Gastrocnemius medialis (tissue), 4 donors: ENCODE data around the gene ARID1B. TPM values are rescaled to one million over a fixed set of nuclear protein-coding genes. Genes with fewer than 3 reads are reported as not detected.

ENCODE experiments used
- ATAC-seq, 2 donors: fragments of 150-250 bp; one replicate each; pipeline ENCODE4 v1.9.1; 2016
- DNase-seq, 2 donors: peaks; one replicate each; pipeline ENCODE4 v3.0.0-alpha.2; 2019
- H3K27ac ChIP-seq, 4 donors: fragments of 200-600 bp; sonication (generic); 1 replicate in 1 of 4; 2 replicates in 3 of 4; pipeline ENCODE4 v1.5.1; 2016 to 2018; ENCODE audit warnings: mild to moderate bottlenecking in 2 of 4, moderate library complexity in 1 of 4
- H3K27me3 ChIP-seq, 3 donors: fragments of 200-600 bp; sonication (generic) in 2 of 3; 1 replicate in 1 of 3; 2 replicates in 2 of 3; pipeline versions ENCODE4 v1.5.1 to v1.6.0; 2016 to 2019; ENCODE audit warnings: mild to moderate bottlenecking in 1 of 3, moderate library complexity in 1 of 3
- H3K36me3 ChIP-seq, 2 donors: fragments of 200-600 bp; sonication (generic) in 1 of 2; one replicate each; pipeline ENCODE4 v1.5.1; 2017 to 2018
- H3K4me1 ChIP-seq, 2 donors: fragments of 200-600 bp; sonication (generic) in 1 of 2; one replicate each; pipeline ENCODE4 v1.5.1; 2016 to 2017; ENCODE audit warnings: mild to moderate bottlenecking in 2 of 2
- H3K4me3 ChIP-seq, 4 donors: fragments of 200-600 bp; sonication (generic) in 3 of 4; 1 replicate in 1 of 4; 2 replicates in 3 of 4; pipeline ENCODE4 v1.5.1; 2016 to 2019; ENCODE audit warnings: mild to moderate bottlenecking in 2 of 4
- H3K9me3 ChIP-seq, 3 donors: fragments of 200-600 bp; sonication (generic) in 2 of 3; 1 replicate in 1 of 3; 2 replicates in 2 of 3; pipeline ENCODE4 v1.5.1; 2016 to 2019
- POLR2A ChIP-seq, 2 donors: fragments of 450-650 bp; IDR thresholded peaks; one replicate each; pipeline ENCODE4 v1.6.1; 2017; ENCODE audit warnings: antibody characterized with exemption in 2 of 2, mild to moderate bottlenecking in 2 of 2, moderate library complexity in 2 of 2
- in situ Hi-C, 4 donors: fragments of 200-750 bp; cut with MboI; loops; one replicate each; pipeline versions ENCODE4 v1.15.0 to v1.8.0; 2017; ENCODE audit warnings: low sequenced_read_pairs in 4 of 4
- intact Hi-C: fragments of 100-400 bp; cut with DNase I; formaldehyde crosslinking; loops from one replicate; pipeline ENCODE4 v1.15.1; 2023; ENCODE audit warnings: low total_unique reads
- total RNA-seq, 4 donors: library from RNA; depleted of rRNA; stranded (reverse); fragments of >200 nt; gene quantifications; one replicate each; pipeline versions ENCODE4 v1.1.0 to v1.2.3, GENCODE V29; 2016
- TF ChIP-seq, protein P1 (sequence below), 5 experiments: fragments of 450-650 bp in 3 of 5; fragments of 200-600 bp in 2 of 5; sonication (generic) in 2 of 5; IDR thresholded peaks in 4 of 5; conservative IDR thresholded peaks in 1 of 5; 1 replicate in 4 of 5; 2 replicates in 1 of 5; pipeline ENCODE4 v1.5.1; 2016 to 2019; ENCODE audit warnings: antibody characterized with exemption in 5 of 5, mild to moderate bottlenecking in 3 of 5, moderate library complexity in 3 of 5

Gene ARID1B
- total RNA-seq, 4 donors from 2014 or later: 54.9 to 75.3 (median 62.0) TPM

DNA sequence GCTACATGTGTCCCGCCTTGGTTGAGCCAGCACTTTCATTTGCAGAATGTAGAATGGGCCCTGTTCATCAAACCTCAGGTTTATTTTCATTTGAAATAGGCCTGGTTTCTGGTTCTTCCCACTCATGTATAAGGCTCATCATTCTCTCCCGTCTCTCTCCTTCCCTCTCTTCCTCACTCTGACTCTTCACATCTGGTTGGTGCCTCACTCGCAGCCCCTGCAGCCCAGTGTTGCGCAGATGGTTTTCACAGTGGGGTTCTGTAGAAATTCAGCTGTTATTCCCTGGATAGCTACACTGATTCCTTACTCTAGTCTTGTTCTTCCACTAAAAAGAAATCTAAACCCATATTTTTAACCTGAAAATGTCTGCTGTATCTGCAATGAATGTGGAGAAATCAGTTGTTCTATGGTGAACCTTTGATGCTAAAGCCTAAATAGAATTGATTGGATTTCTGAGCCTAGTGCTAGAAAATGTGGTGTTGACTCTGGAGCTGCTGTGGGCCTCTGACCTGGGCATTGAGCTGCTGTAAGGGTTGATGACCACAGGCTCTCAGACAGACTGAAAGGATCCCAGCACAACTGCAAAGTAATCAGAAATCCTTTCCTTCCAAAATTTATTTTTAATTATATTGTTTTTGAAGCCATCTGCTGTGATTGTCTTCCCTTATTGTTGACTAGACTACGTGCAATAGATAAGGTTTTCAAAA is 395.8 kb downstream of the ARID1B start:
- H3K36me3 ChIP-seq: no peaks in the 10 kb centered on the region
- no peak overlapping the region for H3K4me3 ChIP-seq
- in situ Hi-C loops: loop anchor here in 1 of 4 donors (10.0 kb wide), 1 partner anchor 138 kb away; no protein-coding TSS in a partner anchor
- no peaks in the 10 kb centered on the region for H3K27me3 ChIP-seq
- intact Hi-C loops: no loop called here
- DNase-seq (no peak), ATAC-seq (no peak)
- no peaks in the 10 kb centered on the region for H3K9me3 ChIP-seq
- peaks cover 13 to 19% of the 10 kb centered on the region in 2 donors for H3K4me1 ChIP-seq
- no peak overlapping the region for H3K27ac ChIP-seq
- TF ChIP-seq, protein P1, sequence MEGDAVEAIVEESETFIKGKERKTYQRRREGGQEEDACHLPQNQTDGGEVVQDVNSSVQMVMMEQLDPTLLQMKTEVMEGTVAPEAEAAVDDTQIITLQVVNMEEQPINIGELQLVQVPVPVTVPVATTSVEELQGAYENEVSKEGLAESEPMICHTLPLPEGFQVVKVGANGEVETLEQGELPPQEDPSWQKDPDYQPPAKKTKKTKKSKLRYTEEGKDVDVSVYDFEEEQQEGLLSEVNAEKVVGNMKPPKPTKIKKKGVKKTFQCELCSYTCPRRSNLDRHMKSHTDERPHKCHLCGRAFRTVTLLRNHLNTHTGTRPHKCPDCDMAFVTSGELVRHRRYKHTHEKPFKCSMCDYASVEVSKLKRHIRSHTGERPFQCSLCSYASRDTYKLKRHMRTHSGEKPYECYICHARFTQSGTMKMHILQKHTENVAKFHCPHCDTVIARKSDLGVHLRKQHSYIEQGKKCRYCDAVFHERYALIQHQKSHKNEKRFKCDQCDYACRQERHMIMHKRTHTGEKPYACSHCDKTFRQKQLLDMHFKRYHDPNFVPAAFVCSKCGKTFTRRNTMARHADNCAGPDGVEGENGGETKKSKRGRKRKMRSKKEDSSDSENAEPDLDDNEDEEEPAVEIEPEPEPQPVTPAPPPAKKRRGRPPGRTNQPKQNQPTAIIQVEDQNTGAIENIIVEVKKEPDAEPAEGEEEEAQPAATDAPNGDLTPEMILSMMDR (IDR thresholded peaks at IDR 0.05 in 4 of 5, conservative IDR thresholded peaks at IDR 0.05 in 1 of 5): no peak
- no peak for TF ChIP-seq POLR2A (IDR thresholded peaks at IDR 0.05)

DNA sequence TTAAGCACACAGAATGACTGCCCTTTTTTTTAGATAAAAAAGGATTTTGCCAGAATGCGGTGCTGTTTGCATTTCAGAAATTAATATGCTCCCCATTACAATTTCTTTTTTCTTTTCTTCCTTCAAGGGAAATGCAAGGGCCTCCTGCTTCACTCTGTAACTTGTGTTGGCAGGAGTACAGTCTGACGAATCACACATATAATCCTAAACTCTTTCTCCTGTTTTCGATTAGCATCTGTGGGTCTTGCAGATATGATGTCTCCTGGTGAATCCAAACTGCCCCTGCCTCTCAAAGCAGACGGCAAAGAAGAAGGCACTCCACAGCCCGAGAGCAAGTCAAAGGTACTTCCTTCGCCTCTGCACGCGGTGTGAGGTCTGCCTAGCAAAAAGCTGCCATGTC is 396.6 kb downstream of the ARID1B start:
- no peaks in the 10 kb centered on the region for H3K27me3 ChIP-seq
- no peak for ATAC-seq
- H3K27ac ChIP-seq: no peak overlapping the region
- TF ChIP-seq, protein P1 (IDR thresholded peaks at IDR 0.05 in 4 of 5, conservative IDR thresholded peaks at IDR 0.05 in 1 of 5): no peak
- no peak for TF ChIP-seq POLR2A (IDR thresholded peaks at IDR 0.05)
- no peaks in the 10 kb centered on the region for H3K9me3 ChIP-seq
- in situ Hi-C loops: loop anchor here in 1 of 4 donors (10.0 kb wide), 1 partner anchor 139 kb away; no protein-coding TSS in a partner anchor
- no peak for DNase-seq
- H3K36me3 ChIP-seq: no peaks in the 10 kb centered on the region
- intact Hi-C loops: no loop called here
- H3K4me3 ChIP-seq: no peak overlapping the region
- H3K4me1 ChIP-seq: peaks cover 13 to 17% of the 10 kb centered on the region in 2 donors

DNA sequence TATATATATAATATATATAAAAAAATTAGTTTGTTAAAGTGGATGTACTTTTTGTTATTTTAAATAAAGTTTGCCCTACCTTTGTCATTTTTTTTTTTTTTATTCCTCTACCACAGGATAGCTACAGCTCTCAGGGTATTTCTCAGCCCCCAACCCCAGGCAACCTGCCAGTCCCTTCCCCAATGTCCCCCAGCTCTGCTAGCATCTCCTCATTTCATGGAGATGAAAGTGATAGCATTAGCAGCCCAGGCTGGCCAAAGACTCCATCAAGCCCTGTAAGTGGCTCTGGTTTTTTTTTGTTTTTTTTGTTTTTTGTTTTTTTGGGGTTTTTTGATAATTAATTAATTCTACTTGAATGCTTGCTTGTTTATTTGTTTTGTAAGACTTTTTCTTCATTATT is 397.6 kb downstream of the ARID1B start:
- H3K27ac ChIP-seq: no peak overlapping the region
- no peaks in the 10 kb centered on the region for H3K36me3 ChIP-seq
- in situ Hi-C loops: loop anchor here in 3 of 4 donors (10.0 to 25.0 kb wide), 3 partner anchors 137 to 612 kb away; no protein-coding TSS in a partner anchor
- intact Hi-C loops: no loop called here
- H3K27me3 ChIP-seq: no peaks in the 10 kb centered on the region
- no peak for DNase-seq
- no peaks in the 10 kb centered on the region for H3K9me3 ChIP-seq
- ATAC-seq: no peak
- TF ChIP-seq, protein P1 (IDR thresholded peaks at IDR 0.05 in 4 of 5, conservative IDR thresholded peaks at IDR 0.05 in 1 of 5): no peak
- no peak for TF ChIP-seq POLR2A (IDR thresholded peaks at IDR 0.05)
- no peak overlapping the region for H3K4me3 ChIP-seq
- H3K4me1 ChIP-seq: peaks cover 5 to 7% of the 10 kb centered on the region in 2 donors

DNA sequence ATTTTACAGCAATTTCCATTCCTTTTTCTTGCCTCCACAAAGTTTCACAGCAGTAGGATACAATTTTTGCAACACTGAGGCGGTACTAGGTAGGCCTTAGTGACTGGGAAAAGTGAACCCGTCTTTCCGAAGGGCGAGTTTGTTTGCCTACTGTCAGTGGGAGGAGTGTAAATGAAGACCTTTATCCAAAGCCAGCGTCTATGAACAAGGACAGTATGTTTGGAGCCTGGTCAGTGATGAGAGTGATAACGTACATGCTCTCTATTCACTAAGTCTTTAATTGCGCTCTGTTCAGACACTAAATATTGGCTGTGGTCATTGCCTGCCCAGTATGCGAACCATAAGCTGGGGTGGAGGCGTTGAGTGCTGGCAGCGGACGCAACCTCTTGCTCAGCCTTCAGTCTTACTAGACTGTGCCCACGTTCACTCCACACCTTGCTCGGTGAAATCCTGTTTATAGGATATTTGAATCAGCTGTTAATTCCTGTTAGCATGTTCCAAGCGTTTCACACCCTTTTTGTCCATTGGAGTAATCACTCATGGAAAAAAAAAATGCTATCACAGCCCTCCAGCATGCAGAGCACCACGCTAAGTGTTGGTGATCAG is 400.7 kb downstream of the ARID1B start:
- ATAC-seq (no peak), DNase-seq (no peak)
- H3K4me3 ChIP-seq: no peak overlapping the region
- TF ChIP-seq, protein P1 (IDR thresholded peaks at IDR 0.05 in 4 of 5, conservative IDR thresholded peaks at IDR 0.05 in 1 of 5): no peak
- TF ChIP-seq POLR2A (IDR thresholded peaks at IDR 0.05): no peak
- in situ Hi-C loops: loop anchor here in 3 of 4 donors (10.0 to 25.0 kb wide), 3 partner anchors 141 to 616 kb away; no protein-coding TSS in a partner anchor
- no peaks in the 10 kb centered on the region for H3K27me3 ChIP-seq
- peaks cover 0 to 15% of the 10 kb centered on the region in 2 donors for H3K36me3 ChIP-seq
- H3K9me3 ChIP-seq: no peaks in the 10 kb centered on the region
- intact Hi-C loops: no loop called here
- no peak overlapping the region for H3K27ac ChIP-seq
- no peaks in the 10 kb centered on the region for H3K4me1 ChIP-seq
